Esophagus muscularis mucosa (tissue), 4 donors: Measurements from ENCODE around the gene CHN1. TPM values are rescaled to one million over a fixed set of nuclear protein-coding genes. Genes with fewer than 3 reads are reported as not detected.

ENCODE experiments used
- DNase-seq: peaks from one replicate; pipeline ENCODE4 v3.0.0-alpha.2; 2017; ENCODE audit errors: extremely low spot score
- H3K27ac ChIP-seq, 4 donors: fragments of 200-600 bp; sonication (generic); replicated peaks in 1 of 4; 1 replicate in 3 of 4; 2 replicates in 1 of 4; pipeline ENCODE4 v1.5.1; 2016 to 2019; ENCODE audit warnings: mild to moderate bottlenecking in 1 of 4
- H3K27me3 ChIP-seq, 4 donors: fragments of 200-600 bp; sonication (generic); one replicate each; pipeline versions ENCODE4 v1.5.1 to v1.6.0; 2016 to 2019
- H3K36me3 ChIP-seq, 4 donors: fragments of 200-600 bp; sonication (generic); one replicate each; pipeline ENCODE4 v1.5.1; 2016 to 2019
- H3K4me1 ChIP-seq, 4 donors: fragments of 200-600 bp; sonication (generic); one replicate each; pipeline ENCODE4 v1.5.1; 2016 to 2019
- H3K4me3 ChIP-seq, 4 donors: fragments of 200-600 bp; sonication (generic); 1 replicate in 2 of 4; 2 replicates in 2 of 4; pipeline ENCODE4 v1.5.1; 2016 to 2019; ENCODE audit warnings: mild to moderate bottlenecking in 4 of 4, moderate library complexity in 1 of 4
- H3K9me3 ChIP-seq, 4 donors: fragments of 200-600 bp; sonication (generic); 1 replicate in 3 of 4; 2 replicates in 1 of 4; pipeline ENCODE4 v1.5.1; 2016 to 2019
- CTCF ChIP-seq, 3 experiments: fragments of 200-600 bp in 2 of 3; fragments of 450-650 bp in 1 of 3; sonication (generic) in 2 of 3; IDR thresholded peaks; one replicate each; pipeline ENCODE4 v1.5.1; 2017 to 2019; ENCODE audit warnings: antibody characterized with exemption in 3 of 3, mild to moderate bottlenecking in 2 of 3, moderate library complexity in 1 of 3
- EP300 ChIP-seq: sonication (generic); formaldehyde crosslinking; IDR thresholded peaks from one replicate; pipeline ENCODE4 v1.6.1; 2017; ENCODE audit warnings: antibody characterized with exemption
- POLR2A ChIP-seq: fragments of 450-650 bp; IDR thresholded peaks from one replicate; pipeline ENCODE4 v1.6.1; 2017; ENCODE audit warnings: antibody characterized with exemption, moderate library complexity, mild to moderate bottlenecking, low read depth
- POLR2AphosphoS5 ChIP-seq, 2 donors: sonication (generic); formaldehyde crosslinking; IDR thresholded peaks; one replicate each; pipeline ENCODE4 v1.6.1; 2017; ENCODE audit warnings: antibody characterized with exemption in 2 of 2
- WGBS: methylation state at CpG from one replicate; pipeline ENCODE4 v1.1.5; 2018; 5-methylcytosine and 5-hydroxymethylcytosine counted together
- intact Hi-C: fragments of 100-400 bp; cut with DNase I; formaldehyde crosslinking; loops from one replicate; pipeline ENCODE4 v1.15.1; 2023
- total RNA-seq, 4 donors: library from RNA; depleted of rRNA; stranded (reverse); fragments of >200 nt; gene quantifications; one replicate each; pipeline versions ENCODE4 v1.1.0 to v1.2.1, GENCODE V29; 2016

Gene CHN1
- total RNA-seq, 4 donors from 2014 or later: 23.2 to 32.3 (median 29.8) TPM

GRCh38 chr2:174756743-174757142 lies 248.4 kb downstream of the CHN1 start:
- Histone ChIP-seq H3K27me3 (no peaks in the 10 kb centered on the region), H3K27ac (no peak overlapping the region), H3K4me3 (no peak overlapping the region), H3K4me1 (peaks cover 0 to 4% (median 0%) of the 10 kb centered on the region in 4 donors), H3K36me3 (no peaks in the 10 kb centered on the region), H3K9me3 (no peaks in the 10 kb centered on the region)
- TF ChIP-seq POLR2AphosphoS5 (IDR thresholded peaks at IDR 0.05) (no peak), POLR2A (no peak)
- WGBS: 81% methylated on average over 10 of the region's 10 CpGs
- intact Hi-C loops: no loop called here
- DNase-seq: no peak

GRCh38 chr2:174753038-174753633 lies 252.0 kb downstream of the CHN1 start:
- Histone ChIP-seq H3K27me3 (no peaks in the 10 kb centered on the region), H3K27ac (no peak overlapping the region), H3K4me1 (peaks cover 0 to 4% (median 0%) of the 10 kb centered on the region in 4 donors), H3K9me3 (no peaks in the 10 kb centered on the region), H3K36me3 (no peaks in the 10 kb centered on the region), H3K4me3 (no peak overlapping the region)
- intact Hi-C loops: no loop called here
- TF ChIP-seq POLR2A: no peak
- no peak for TF ChIP-seq POLR2AphosphoS5 (IDR thresholded peaks at IDR 0.05)
- TF ChIP-seq EP300: no peak
- TF ChIP-seq CTCF (IDR thresholded peaks at IDR 0.05): no peak
- no peak for DNase-seq
- WGBS: 97% methylated on average over 13 of the region's 13 CpGs

GRCh38 chr2:174752403-174753037 lies 252.7 kb downstream of the CHN1 start:
- Histone ChIP-seq H3K9me3 (no peaks in the 10 kb centered on the region), H3K4me1 (peaks cover 0 to 4% (median 0%) of the 10 kb centered on the region in 4 donors), H3K4me3 (no peak overlapping the region), H3K36me3 (no peaks in the 10 kb centered on the region), H3K27ac (no peak overlapping the region), H3K27me3 (no peaks in the 10 kb centered on the region)
- 91% methylated on average over 4 of the region's 4 CpGs for whole genome bisulfite sequencing
- intact Hi-C loops: no loop called here
- no peak for TF ChIP-seq POLR2A
- no peak for TF ChIP-seq CTCF (IDR thresholded peaks at IDR 0.05)
- TF ChIP-seq EP300: no peak
- TF ChIP-seq POLR2AphosphoS5 (IDR thresholded peaks at IDR 0.05): no peak
- DNase-seq: no peak

GRCh38 chr2:174750923-174751441 lies 254.2 kb downstream of the CHN1 start:
- 77% methylated on average over 5 of the region's 5 CpGs for WGBS
- Histone ChIP-seq H3K36me3 (no peaks in the 10 kb centered on the region), H3K4me1 (peaks cover 0 to 4% (median 0%) of the 10 kb centered on the region in 4 donors), H3K27ac (no peak overlapping the region), H3K4me3 (no peak overlapping the region), H3K9me3 (no peaks in the 10 kb centered on the region), H3K27me3 (no peaks in the 10 kb centered on the region)
- no peak for TF ChIP-seq POLR2AphosphoS5 (IDR thresholded peaks at IDR 0.05)
- no peak for TF ChIP-seq POLR2A
- no peak for TF ChIP-seq CTCF (IDR thresholded peaks at IDR 0.05)
- TF ChIP-seq EP300: no peak
- no peak for DNase-seq
- intact Hi-C loops: no loop called here

- WGBS: 85% methylated on average over 8 of the region's 8 CpGs
- no peak for DNase-seq
- no peaks in the 10 kb centered on the region for H3K9me3 ChIP-seq
- TF ChIP-seq POLR2A (no peak), EP300 (no peak), POLR2AphosphoS5 (IDR thresholded peaks at IDR 0.05) (no peak), CTCF (IDR thresholded peaks at IDR 0.05) (no peak)
- no peaks in the 10 kb centered on the region for H3K27me3 ChIP-seq
- H3K27ac ChIP-seq: no peak overlapping the region
- H3K36me3 ChIP-seq: no peaks in the 10 kb centered on the region
- intact Hi-C loops: no loop called here
- peaks cover 0 to 4% (median 0%) of the 10 kb centered on the region in 4 donors for H3K4me1 ChIP-seq
- H3K4me3 ChIP-seq: no peak overlapping the region
These were observed 255.4 kb downstream of the CHN1 start for GRCh38 chr2:174749793-174750192.
